Panc1 (cell line): Measurements from ENCODE around the gene ARSG. TPM values are rescaled to one million over a fixed set of nuclear protein-coding genes. Genes with fewer than 3 reads are reported as not detected.
"Not testable (repeated sequence)": the region's sequence is repeated elsewhere in the genome, so short reads cannot be mapped to it uniquely, and the experiment has no call there.

Experiments
- ATAC-seq: fragments of 200-7000 bp; cut with Tn5 transposase; 2 replicates; pipeline ENCODE4 v1.9.1; 2020; ENCODE audit warnings: mild to moderate bottlenecking, moderate library complexity
- BruUV-seq: library from RNA; stranded (reverse); fragments of 400-500 nt; replicated peaks from 2 replicates; lab custom pipeline; 2021; lab: Mats Ljungman, UMichigan
- CTCF ChIA-PET: fragments of 300-600 bp; sonication (Branson Sonifier 250); formaldehyde crosslinking; loops from one replicate; lab custom pipeline; 2022; ENCODE audit warnings: antibody characterized with exemption; lab: Charles Lee
- POLR2A ChIA-PET: fragments of 300-600 bp; sonication (Branson Sonifier 250); formaldehyde crosslinking; loops from one replicate; lab custom pipeline; 2022; ENCODE audit warnings: antibody characterized with exemption; lab: Charles Lee
- DNase-seq: peaks from one replicate; pipeline ENCODE4 v3.0.0-alpha.2; 2010; ENCODE audit warnings: low read depth, low spot score
- H3K27ac ChIP-seq: 2 replicates; pipeline ENCODE4 v1.5.1; 2011; ENCODE audit warnings: mild to moderate bottlenecking, low read length, inconsistent platforms
- H3K27me3 ChIP-seq: fragments of 200-500 bp; sonication (Bioruptor generic); 2 replicates; pipeline ENCODE4 v1.6.0; 2014; ENCODE audit warnings: low read length, inconsistent platforms; ENCODE audit not compliant: control insufficient read depth, insufficient read depth
- H3K36me3 ChIP-seq: fragments of 200-500 bp; sonication (Bioruptor generic); 2 replicates; pipeline ENCODE4 v1.5.1; 2014; ENCODE audit warnings: inconsistent platforms, mild to moderate bottlenecking, low read length, moderate library complexity; ENCODE audit not compliant: control insufficient read depth, insufficient read depth
- H3K4me1 ChIP-seq: 2 replicates; pipeline ENCODE4 v1.5.1; 2011; ENCODE audit warnings: inconsistent platforms, mild to moderate bottlenecking, low read length, moderate library complexity; ENCODE audit not compliant: control insufficient read depth, insufficient read depth
- H3K4me3 ChIP-seq, 2 experiments: 2 replicates each; pipeline ENCODE4 v1.5.1; 2011 to 2012; ENCODE audit warnings: low read depth in 2 of 2, low read length in 2 of 2, mild to moderate bottlenecking in 2 of 2, inconsistent platforms in 1 of 2, moderate library complexity in 1 of 2
- H3K9me3 ChIP-seq: fragments of 200-500 bp; sonication (Bioruptor generic); 2 replicates; pipeline ENCODE4 v1.5.1; 2014; ENCODE audit warnings: low read depth, mild to moderate bottlenecking, inconsistent platforms, low read length, moderate library complexity; ENCODE audit not compliant: control insufficient read depth, insufficient read depth
- CTCF ChIP-seq: fragments of 450-650 bp; IDR thresholded peaks from 2 replicates; pipeline ENCODE4 v1.5.1; 2017; ENCODE audit warnings: mild to moderate bottlenecking
- POLR2AphosphoS5 ChIP-seq: IDR thresholded peaks from 2 replicates; pipeline ENCODE4 v1.6.1; 2012; ENCODE audit warnings: mild to moderate bottlenecking, low read depth, low read length, moderate library complexity
- REST ChIP-seq, 2 experiments: IDR thresholded peaks; 2 replicates each; pipeline ENCODE4 v1.6.1; 2011 to 2012; ENCODE audit warnings: low read depth in 2 of 2, control low read depth in 1 of 2, low read length in 1 of 2, mild to moderate bottlenecking in 1 of 2, moderate library complexity in 1 of 2; ENCODE audit not compliant: insufficient read depth in 1 of 2
- SIN3A ChIP-seq: IDR thresholded peaks from 2 replicates; pipeline ENCODE4 v1.6.1; 2012; ENCODE audit warnings: low read depth, mild to moderate bottlenecking, low read length, moderate library complexity, borderline replicate concordance; ENCODE audit not compliant: insufficient read depth
- TCF7L2 ChIP-seq: IDR thresholded peaks from 2 replicates; pipeline ENCODE4 v1.6.1; 2011; ENCODE audit warnings: mild to moderate bottlenecking, low read depth, low read length, inconsistent platforms
- in situ Hi-C: cut with HindIII; loops from 2 replicates; pipeline ENCODE4 v1.10.0; 2016; ENCODE audit warnings: low sequenced_read_pairs, low pct_unique_long_range_greater_than_20kb
- intact Hi-C: fragments of 100-400 bp; cut with micrococcal nuclease; formaldehyde crosslinking; loops from one replicate; pipeline ENCODE4 v1.10.0; 2022; ENCODE audit not compliant: unreplicated experiment
- total RNA-seq: library from RNA; stranded (reverse); gene quantifications from one replicate; pipeline ENCODE4 v1.2.1, GENCODE V29; 2021; ENCODE audit not compliant: unreplicated experiment

The ARSG gene
- total RNA-seq, 1 experiment from 2014 or later = 2.3 TPM

GRCh38 chr17:68307443-68307842 lies 16.1 kb downstream of the ARSG start:
- in situ Hi-C loops (no loop called here), intact Hi-C loops (no loop called here)
- BruUV-seq = no TSS peak
- no peak for ATAC-seq
- H3K36me3 ChIP-seq = no peaks in the 10 kb centered on the region
- ChIA-PET CTCF (no interaction called here), POLR2A (interaction anchor here (0.6 kb wide), 1 partner anchor 1533 kb away, joined by 3 read pairs; no protein-coding TSS in a partner anchor)
- no peak for DNase-seq
- TF ChIP-seq TCF7L2 (no peak), SIN3A (no peak), CTCF (no peak), REST (IDR thresholded peaks at IDR 0.05; ENCODE audit: insufficient read depth in 1 of 2, low read depth in 2 of 2, low read length in 1 of 2) (no peak), POLR2AphosphoS5 (no peak)
- no peaks in the 10 kb centered on the region for H3K4me1 ChIP-seq
- H3K9me3 ChIP-seq = no peaks in the 10 kb centered on the region
- H3K27ac ChIP-seq = no peak overlapping the region
- H3K4me3 ChIP-seq = no peak overlapping the region
- no peaks in the 10 kb centered on the region for H3K27me3 ChIP-seq

- POLR2A ChIA-PET, in situ Hi-C loops, BruUV-seq, ATAC-seq, CTCF ChIA-PET, H3K36me3 ChIP-seq, H3K27me3 ChIP-seq, H3K4me1 ChIP-seq, H3K4me3 ChIP-seq, DNase-seq, intact Hi-C loops, H3K9me3 ChIP-seq, H3K27ac ChIP-seq: not testable (repeated sequence)
Observed at GRCh38 chr17:68308486-68308885, 17.2 kb downstream of the ARSG start.

GRCh38 chr17:68309066-68309670 lies 17.9 kb downstream of the ARSG start:
- H3K27ac ChIP-seq, BruUV-seq, in situ Hi-C loops, H3K36me3 ChIP-seq, H3K9me3 ChIP-seq, DNase-seq, intact Hi-C loops, H3K4me1 ChIP-seq, H3K4me3 ChIP-seq, POLR2A ChIA-PET, H3K27me3 ChIP-seq, CTCF ChIA-PET, ATAC-seq: not testable (repeated sequence)
